ENCODE data around the gene ADGRG1. TPM values are rescaled to one million over a fixed set of nuclear protein-coding genes. Genes with fewer than 3 reads are reported as not detected.

ADGRG1 gene
- total RNA-seq, 2 experiments from 2014 or later: not detected

DNA sequence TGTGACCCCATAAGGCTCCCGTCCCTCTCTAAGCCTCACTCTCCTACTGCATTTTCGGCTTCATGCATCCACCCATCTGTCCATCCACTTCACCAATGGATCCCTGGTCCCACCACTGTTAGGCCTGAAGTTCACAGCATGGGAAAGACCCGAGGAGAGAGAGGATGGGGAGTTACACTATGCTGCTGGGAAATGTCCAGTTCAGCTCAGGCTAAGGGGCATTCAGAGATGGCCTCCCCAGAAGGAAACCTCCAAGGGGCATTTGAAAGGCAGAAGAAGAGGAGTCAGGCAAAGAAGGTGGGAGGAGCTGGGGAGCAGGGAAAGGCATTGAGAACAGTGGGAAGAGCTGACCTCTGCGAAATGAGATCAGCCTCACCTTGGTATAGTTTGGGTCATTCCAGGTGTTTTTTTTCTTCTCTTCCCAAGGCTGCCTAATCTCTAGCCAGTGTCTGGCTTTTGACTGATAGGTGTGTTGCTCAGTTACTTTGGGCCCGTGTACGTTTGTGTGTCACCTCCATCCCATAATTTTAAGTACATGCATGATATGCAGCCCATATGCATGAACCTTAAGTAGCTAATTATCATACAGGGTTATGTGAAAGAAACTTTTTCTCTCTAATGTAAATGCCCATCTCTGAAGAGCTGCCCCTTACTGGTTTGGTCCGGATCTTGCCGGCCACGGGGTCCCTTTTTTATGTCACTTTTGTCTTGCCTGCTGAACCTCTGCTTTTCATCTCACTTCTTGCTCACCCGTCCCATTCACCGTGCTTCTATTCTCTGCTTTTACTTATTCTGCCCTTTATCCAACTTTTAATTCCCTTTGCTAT, 54.6 kb downstream of the ADGRG1 start:
- intact Hi-C loops (cut with micrococcal nuclease; ENCODE audit: unreplicated experiment): no loop called here
- ChIA-PET POLR2A (no interaction called here), CTCF (ENCODE audit: unreplicated experiment) (no interaction called here)
- no peak overlapping the region for H3K4me3 ChIP-seq (ENCODE audit: low read depth, low read length, poor library complexity, severe bottlenecking)
- BruUV-seq (replicated peaks): no TSS peak
- H3K9me3 ChIP-seq (ENCODE audit: low read length): no peaks in the 10 kb centered on the region
- H3K36me3 ChIP-seq (ENCODE audit: insufficient read depth, low read length): no peaks in the 10 kb centered on the region
- no peak for DNase-seq (ENCODE audit: low spot score)
- H3K9me2 ChIP-seq (ENCODE audit: insufficient read depth, low read length): no peaks in the 10 kb centered on the region
- H2AFZ ChIP-seq (ENCODE audit: low read length): no peak overlapping the region
- H3K4me2 ChIP-seq (ENCODE audit: low read length): no peak overlapping the region
- no peaks in the 10 kb centered on the region for H3K4me1 ChIP-seq (ENCODE audit: insufficient read depth, low read length, poor library complexity, severe bottlenecking)
- TF ChIP-seq, protein P1, sequence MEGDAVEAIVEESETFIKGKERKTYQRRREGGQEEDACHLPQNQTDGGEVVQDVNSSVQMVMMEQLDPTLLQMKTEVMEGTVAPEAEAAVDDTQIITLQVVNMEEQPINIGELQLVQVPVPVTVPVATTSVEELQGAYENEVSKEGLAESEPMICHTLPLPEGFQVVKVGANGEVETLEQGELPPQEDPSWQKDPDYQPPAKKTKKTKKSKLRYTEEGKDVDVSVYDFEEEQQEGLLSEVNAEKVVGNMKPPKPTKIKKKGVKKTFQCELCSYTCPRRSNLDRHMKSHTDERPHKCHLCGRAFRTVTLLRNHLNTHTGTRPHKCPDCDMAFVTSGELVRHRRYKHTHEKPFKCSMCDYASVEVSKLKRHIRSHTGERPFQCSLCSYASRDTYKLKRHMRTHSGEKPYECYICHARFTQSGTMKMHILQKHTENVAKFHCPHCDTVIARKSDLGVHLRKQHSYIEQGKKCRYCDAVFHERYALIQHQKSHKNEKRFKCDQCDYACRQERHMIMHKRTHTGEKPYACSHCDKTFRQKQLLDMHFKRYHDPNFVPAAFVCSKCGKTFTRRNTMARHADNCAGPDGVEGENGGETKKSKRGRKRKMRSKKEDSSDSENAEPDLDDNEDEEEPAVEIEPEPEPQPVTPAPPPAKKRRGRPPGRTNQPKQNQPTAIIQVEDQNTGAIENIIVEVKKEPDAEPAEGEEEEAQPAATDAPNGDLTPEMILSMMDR (conservative IDR thresholded peaks at IDR 0.05; ENCODE audit: low read length): no peak
- no peak for TF ChIP-seq EZH2phosphoT487 (IDR thresholded peaks at IDR 0.05; ENCODE audit: borderline replicate concordance, low read depth, low read length)
- no peak overlapping the region for H3K27ac ChIP-seq (ENCODE audit: low read depth, low read length, poor library complexity, severe bottlenecking)
- H3K79me2 ChIP-seq (ENCODE audit: insufficient read depth, low read depth, low read length): no peaks in the 10 kb centered on the region
- H4K20me1 ChIP-seq (ENCODE audit: insufficient read depth, low read length): no peaks in the 10 kb centered on the region

DNA sequence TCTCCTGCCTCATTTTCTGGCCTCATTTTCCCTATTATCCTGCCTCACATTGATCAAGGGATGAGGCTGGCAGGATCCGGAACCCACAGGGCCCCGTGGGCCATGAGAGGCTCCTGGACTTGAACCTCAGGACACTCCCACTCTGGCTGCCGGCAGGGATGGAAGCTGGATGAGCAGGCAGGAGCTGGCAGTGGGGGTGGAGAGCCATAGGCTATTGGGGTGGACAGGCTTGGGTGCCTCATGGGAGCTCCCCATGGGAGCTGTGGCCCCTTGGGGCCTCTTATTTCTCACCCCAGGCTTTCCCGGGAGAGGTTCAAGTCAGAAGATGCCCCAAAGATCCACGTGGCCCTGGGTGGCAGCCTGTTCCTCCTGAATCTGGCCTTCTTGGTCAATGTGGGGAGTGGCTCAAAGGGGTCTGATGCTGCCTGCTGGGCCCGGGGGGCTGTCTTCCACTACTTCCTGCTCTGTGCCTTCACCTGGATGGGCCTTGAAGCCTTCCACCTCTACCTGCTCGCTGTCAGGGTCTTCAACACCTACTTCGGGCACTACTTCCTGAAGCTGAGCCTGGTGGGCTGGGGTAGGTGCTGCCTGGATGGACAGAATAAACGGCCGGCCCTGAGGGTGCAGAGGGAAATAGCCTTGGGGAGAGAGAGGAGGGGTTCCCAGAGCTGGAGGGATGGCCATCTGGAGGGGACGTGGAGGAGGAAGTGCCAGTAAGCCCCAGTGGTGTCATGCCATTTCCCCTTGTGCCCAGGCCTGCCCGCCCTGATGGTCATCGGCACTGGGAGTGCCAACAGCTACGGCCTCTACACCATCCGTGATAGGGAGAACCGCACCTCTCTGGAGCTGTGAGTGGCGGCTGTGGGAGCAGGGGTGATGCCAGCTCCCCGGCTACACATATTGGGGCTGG, 55.5 kb downstream of the ADGRG1 start:
- Histone ChIP-seq H3K4me3 (ENCODE audit: low read depth, low read length, poor library complexity, severe bottlenecking) (no peak overlapping the region), H3K4me1 (ENCODE audit: insufficient read depth, low read length, poor library complexity, severe bottlenecking) (no peaks in the 10 kb centered on the region), H3K9me2 (ENCODE audit: insufficient read depth, low read length) (no peaks in the 10 kb centered on the region), H3K79me2 (ENCODE audit: insufficient read depth, low read depth, low read length) (no peaks in the 10 kb centered on the region), H3K36me3 (ENCODE audit: insufficient read depth, low read length) (no peaks in the 10 kb centered on the region), H2AFZ (ENCODE audit: low read length) (no peak overlapping the region), H3K4me2 (ENCODE audit: low read length) (no peak overlapping the region), H3K9me3 (ENCODE audit: low read length) (no peaks in the 10 kb centered on the region), H3K27ac (ENCODE audit: low read depth, low read length, poor library complexity, severe bottlenecking) (no peak overlapping the region), H4K20me1 (ENCODE audit: insufficient read depth, low read length) (no peaks in the 10 kb centered on the region)
- BruUV-seq (replicated peaks): no TSS peak
- TF ChIP-seq EZH2phosphoT487 (IDR thresholded peaks at IDR 0.05; ENCODE audit: borderline replicate concordance, low read depth, low read length): no peak
- TF ChIP-seq, protein P1 (conservative IDR thresholded peaks at IDR 0.05; ENCODE audit: low read length): no peak
- CTCF ChIA-PET (ENCODE audit: unreplicated experiment): no interaction called here
- intact Hi-C loops (cut with micrococcal nuclease; ENCODE audit: unreplicated experiment): no loop called here
- POLR2A ChIA-PET: no interaction called here
- DNase-seq (ENCODE audit: low spot score): no peak

Measured in OCI-LY7 (cell line).